ENCODE measurements around the gene CEP120.
"Not testable (repeated sequence)": the region's sequence is repeated elsewhere in the genome, so short reads cannot be mapped to it uniquely, and the experiment has no call there.

CEP120 gene

DNA sequence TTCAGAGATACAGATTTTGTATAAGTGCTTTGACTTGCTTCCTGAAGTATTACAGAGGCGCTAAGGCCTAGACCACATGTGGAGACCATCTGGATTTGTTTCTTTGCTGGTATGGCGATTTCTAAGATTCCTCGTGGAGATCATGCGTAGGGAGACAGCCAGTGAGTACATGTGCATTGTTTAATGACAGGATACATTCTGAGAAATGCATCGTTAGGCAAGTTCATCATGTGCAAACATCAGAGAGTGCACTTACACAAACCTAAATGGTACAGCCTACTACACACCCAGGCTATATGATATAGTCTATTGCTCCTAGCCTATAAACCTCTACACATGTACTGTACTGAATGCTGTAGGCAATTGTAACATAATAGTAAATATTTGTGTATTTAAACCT is 16.5 kb upstream of the CEP120 start:
- in situ Hi-C loops (cut with HindIII; ENCODE audit: low sequenced_read_pairs) = no loop called here

DNA sequence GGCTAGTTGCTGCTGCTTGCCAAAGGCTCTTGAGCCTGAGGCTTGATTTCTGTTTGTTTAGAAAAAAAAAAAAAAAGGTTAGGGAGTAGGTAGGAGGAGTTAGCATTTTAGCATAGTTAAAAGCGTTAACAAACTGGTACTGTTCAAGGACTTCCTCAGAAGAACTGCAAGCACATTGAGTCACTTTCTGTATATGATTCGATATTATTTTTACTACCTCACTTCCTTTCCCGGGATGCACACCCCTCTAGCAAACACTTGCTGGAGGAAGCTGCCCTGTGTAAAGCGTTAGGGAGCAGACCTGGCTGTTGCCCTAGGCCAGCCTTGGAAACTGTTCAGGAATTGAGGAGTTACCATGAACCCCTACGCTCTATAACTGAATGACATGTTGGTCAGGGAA is 15.7 kb upstream of the CEP120 start:
- in situ Hi-C loops (cut with HindIII; ENCODE audit: low sequenced_read_pairs) = no loop called here

DNA sequence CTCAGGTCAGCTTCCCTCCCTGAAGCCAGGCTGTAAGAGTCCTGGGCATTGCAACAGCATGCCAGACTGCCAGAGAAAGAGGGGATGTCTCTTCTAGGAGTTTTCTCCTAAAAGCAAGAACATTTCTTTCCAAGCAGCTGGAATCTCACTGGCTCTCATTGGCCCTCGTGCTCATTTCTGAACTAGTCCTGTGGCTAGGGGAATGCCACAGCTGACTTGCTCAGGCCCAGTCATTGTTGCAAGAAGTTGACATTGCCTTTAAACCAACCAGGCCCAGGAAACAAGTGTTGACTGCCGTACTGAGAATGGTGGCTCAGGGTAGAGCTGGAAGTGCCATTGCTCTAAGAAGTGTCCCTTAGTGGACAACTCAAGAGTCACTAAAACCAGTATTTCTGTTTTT is 15.0 kb upstream of the CEP120 start:
- in situ Hi-C loops (cut with HindIII; ENCODE audit: low sequenced_read_pairs) = no loop called here

DNA sequence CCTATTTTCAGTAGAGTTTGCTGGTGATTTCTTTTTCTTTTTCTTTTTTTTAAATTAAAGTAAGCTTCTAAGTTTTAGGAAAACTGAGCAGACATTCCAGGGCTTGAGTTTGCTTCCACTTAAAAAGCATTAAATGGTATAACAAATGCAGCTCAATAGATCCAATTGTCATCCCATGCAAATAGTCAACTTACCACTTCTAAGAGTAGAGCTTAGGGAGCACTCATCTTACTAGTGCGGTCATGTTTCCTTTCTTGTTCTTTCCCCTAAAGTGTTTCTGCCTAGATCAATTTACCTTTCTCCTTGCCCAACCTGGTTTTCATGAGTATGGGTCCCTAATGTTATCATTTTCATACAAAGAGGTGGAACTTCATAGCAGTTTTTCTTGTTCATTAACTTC is 13.0 kb upstream of the CEP120 start:
- in situ Hi-C loops (cut with HindIII; ENCODE audit: low sequenced_read_pairs) = no loop called here

DNA sequence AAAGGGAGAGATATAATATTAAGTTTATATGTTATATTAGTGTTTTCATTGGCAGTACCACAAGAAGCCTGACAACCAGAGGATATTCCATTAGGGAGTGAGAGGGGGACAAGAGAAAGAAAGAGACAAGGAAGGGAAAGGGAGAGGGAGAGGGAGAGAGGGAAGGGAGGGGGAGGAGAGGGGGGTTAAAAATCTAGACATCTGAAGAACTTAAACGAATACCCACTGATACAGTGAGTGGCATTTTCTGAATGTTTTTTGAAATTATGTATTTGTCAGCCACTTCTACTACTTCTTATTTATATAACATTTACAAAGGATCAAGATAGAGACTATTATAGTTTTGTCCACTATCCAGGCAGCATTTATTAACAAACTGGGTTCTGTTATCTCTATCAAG is 11.6 kb upstream of the CEP120 start:
- in situ Hi-C loops (cut with HindIII; ENCODE audit: low sequenced_read_pairs) = no loop called here

DNA sequence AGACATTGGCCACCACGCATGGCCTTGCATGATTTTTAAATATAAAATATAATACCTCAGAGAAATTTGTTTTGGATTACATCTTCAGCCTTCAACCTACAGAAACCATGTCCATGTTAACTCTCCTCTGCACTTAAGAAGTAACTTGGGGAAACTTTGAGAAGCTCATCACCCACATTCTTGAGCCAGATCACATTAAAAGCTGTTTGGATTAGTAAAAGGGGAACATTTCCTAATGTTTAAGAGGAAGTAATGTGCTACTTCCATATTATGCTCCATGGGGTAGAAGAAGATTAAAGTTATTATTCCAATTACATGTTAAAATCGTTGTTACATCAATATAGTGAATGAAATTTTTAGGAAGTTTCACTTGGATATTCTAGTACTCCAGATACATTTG is 10.4 kb upstream of the CEP120 start:
- in situ Hi-C loops (cut with HindIII; ENCODE audit: low sequenced_read_pairs) = no loop called here

DNA sequence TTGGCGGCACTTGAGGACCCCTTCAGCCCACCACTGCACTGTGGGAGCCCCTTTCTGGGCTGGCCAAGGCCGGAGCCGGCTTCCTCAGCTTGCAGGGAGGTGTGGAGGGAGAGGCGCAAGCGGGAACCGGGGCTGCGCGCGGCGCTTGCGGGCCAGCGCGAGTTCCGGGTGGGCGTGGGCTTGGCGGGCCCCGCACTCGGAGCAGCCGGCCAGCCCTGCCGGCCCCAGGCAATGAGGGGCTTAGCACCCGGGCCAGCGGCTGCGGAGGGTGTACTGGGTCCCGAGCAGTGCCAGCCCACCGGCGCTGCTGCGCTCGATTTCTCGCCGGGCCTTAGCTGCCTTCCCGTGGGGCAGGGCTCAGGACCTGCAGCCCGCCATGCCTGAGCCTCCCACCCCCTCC is 7.2 kb upstream of the CEP120 start:
- in situ Hi-C loops (cut with HindIII; ENCODE audit: low sequenced_read_pairs) = not testable (repeated sequence)

DNA sequence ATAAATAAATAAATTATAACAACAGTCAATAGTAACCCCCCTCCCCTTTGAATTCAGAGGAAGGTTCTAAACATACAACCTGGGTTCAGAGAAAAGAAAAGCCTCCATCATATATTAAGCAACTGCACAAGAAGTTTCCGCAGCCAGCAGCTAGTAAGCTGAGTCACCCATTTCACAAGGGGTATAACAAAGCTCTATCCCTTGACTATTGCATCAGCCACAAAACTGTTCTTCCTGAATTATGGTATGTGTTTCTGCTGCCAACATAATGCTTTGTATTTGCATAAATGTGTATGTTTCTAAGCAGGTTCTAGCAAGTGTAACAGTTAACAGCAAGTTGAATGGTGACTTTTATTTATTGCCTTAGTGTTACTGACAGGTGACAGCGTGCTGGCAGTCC is 6.8 kb upstream of the CEP120 start:
- in situ Hi-C loops (cut with HindIII; ENCODE audit: low sequenced_read_pairs) = no loop called here

DNA sequence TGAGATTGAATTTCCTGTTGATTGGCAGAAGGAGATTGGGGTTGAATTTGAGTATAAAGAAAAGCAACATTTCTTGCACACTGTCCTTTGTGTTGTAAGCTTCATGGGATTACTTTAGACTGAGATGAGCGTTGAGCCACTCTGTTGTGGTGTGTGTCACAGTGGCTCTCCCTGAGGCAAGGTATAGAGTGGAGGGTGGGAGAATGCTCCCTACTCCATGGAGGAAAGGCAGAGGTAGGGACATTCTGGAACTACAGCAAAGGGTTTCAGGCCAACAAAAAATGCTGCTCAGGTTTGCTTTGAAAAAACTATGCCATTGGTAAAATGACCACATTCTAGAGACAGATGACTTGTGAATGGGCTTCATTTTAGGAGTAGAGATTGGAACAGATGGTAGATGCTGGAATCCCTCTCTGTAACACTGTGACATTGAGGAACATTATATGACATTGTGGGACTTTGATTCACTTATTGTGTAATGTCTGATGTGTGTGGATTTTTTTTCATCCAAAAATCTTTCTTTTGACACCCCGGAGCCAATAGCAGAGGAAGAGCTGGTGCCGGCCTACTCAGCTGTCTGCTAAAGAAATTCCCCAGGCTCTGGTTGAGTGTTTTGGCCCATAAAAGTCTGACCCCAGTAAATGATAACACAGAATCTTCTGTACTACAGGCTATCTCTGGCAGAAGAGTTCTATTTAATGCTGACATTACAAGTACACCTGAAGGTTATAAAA is 6.2 kb upstream of the CEP120 start:
- in situ Hi-C loops (cut with HindIII; ENCODE audit: low sequenced_read_pairs) = no loop called here

DNA sequence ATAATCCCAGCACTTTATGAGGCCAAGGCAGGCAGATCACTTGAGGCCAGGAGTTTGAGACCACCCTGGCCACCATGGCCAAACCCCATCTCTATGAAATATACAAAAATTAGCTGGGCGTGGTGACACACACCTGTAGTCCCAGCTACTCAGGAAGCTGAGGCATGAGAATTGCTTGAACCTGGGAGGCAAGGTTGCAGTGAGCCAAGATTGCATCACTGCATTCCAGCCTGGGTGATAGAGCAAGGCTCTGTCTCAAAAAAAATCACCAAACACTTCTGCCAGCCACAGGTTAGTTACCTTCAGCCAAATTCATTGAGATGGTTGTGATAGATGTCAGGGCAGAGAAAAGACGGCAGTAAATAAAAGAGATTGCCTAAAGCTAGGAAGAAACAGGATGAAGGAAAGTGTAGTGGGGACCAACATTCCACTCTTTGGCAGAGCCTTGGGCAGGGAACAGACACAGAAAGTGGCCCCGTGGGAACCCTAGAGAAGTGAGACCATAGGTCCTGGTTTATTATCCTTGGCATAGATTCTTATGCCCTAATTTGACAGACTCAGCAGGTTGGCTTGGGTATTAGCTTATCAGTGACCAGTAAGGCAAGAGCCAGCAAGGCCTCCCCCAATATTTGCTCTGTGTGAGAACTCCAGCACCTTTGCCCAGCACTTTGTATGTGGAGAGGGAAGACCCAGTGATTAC is 5.5 kb upstream of the CEP120 start:
- in situ Hi-C loops (cut with HindIII; ENCODE audit: low sequenced_read_pairs) = no loop called here

DNA sequence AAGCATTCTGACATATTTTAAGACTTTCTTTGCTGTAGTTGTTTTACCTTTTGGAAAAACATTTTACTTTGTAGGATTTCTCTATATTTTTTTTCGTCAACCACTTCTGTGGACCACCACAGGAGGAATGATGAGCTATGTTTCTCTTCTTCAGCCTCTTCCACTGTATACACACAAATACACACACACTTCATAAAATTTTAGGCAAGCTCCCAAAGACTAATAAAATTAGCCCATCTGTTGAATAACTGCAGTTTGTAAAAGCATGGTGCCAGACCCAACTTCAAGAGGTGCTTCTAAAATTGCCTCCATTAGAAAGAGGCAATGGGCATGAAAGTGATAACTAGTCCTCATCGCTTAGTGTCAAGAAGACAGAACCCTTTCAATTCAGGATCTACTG is 4.1 kb upstream of the CEP120 start:
- in situ Hi-C loops (cut with HindIII; ENCODE audit: low sequenced_read_pairs) = no loop called here

DNA sequence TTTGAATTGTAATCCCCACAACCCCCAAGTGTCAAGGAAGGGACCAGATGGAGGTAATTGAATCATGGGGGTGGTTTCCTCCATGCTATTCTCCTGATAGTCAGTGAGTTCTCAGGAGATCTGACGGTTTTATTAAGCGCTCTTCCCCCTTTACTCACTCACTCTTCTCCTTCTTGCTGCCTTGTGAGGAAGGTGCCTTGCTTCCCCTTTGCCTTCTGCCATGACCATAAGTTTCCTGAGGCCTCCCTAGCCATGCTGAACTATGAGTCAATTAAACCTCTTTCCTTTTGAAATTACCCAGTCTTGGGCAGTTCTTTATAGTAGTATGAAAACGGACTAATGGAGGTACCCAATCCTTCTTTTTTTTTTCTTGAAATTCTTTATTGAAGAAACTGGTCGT is 2.2 kb upstream of the CEP120 start:
- in situ Hi-C loops (cut with HindIII; ENCODE audit: low sequenced_read_pairs) = no loop called here

DNA sequence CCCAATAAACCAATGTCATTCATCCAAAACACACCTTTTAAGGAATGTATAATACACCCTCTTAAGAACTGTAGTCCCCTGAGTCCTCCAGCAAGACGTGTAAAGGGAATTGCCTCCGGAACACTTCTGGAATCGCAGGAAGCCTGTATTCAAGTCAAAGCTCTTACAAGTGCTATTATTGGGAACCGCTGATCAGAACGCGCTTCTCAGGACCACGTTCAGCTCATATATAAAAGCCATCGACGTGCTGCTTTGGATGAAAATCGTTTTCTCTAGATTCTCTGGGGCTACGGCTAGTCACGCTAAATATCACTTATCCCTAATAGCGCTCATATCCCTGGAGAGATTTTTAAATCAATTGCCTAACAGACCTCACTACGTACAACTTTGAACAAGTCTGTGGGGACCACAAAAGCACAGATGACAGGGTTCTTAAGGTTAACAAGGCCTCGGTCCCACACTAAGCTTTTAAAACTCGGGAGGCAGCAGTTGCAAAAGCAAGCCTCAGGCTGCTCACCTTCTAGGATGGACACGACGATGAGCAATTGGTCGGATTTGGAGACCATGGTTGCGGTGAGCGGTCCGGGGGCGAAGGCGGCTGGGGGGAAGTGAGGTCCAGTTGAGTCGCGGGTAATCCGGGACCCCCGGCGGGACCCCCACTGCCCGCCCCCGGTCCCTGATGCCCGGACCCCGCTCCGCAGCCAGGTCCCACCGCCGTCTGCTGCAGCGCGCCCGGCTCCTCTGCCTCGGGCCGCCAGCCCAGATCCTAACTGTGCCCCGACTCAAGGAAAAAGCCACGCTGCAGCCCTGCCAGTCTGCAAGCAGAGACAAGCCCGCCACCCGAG is 548 bp downstream of the CEP120 start:
- in situ Hi-C loops (cut with HindIII; ENCODE audit: low sequenced_read_pairs) = no loop called here

DNA sequence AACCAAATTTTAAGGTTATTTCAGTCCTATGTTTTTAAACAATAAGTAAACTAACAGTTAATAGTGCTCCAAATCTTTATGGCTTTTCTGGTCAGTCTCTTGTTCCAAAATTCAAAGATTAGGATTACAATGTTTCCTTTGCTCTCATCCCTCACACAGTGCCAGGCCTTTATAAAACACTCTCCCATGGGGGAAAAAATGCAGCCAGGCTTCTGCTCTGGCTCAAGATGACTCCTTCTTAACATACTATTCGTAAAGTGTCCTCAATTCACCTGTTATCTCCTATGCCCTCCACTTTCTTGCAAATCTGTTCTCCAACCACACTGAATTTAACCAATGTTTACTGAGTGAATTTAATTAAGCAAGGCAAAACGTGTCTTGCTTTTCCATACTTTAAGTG is 1.4 kb downstream of the CEP120 start:
- in situ Hi-C loops (cut with HindIII; ENCODE audit: low sequenced_read_pairs) = no loop called here

DNA sequence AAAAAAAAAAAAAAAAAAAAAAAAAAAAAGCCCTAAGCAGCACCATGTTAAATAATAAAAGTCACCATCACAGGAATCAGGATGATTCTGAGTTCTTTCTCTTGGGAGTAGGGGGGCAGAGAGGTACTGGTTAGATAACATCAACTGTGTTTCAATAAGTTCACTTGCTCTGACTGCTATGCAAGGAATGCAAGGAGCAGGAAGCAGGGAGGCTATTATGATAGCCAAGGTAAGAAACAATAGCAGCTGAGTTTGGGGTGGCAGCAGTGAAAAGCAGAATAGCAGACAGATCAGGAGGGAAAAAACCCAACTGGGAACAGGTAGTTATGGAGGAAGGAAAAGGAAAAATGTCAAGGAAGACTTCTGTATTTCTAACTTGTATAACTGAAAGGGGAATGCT is 8.2 kb downstream of the CEP120 start:
- in situ Hi-C loops (cut with HindIII; ENCODE audit: low sequenced_read_pairs) = no loop called here

DNA sequence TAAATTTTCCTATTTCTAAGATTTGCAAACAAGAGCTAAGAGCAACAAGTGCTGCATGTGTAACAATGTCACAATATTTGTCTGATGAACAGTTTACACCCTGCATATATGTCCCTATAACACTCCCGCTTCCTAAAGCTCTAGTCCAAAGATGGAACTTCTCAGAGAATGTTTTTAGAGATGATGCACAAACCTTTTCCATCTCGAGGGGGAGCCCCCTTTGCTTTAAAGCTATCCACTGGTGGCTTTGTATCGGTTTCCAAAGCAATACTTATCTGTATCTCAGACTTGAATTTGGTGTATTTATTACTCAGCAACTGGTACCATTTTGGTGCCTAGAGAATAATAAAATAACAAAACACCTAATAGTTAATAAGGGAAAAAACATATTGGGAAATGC is 11.0 kb downstream of the CEP120 start:
- in situ Hi-C loops (cut with HindIII; ENCODE audit: low sequenced_read_pairs) = no loop called here

DNA sequence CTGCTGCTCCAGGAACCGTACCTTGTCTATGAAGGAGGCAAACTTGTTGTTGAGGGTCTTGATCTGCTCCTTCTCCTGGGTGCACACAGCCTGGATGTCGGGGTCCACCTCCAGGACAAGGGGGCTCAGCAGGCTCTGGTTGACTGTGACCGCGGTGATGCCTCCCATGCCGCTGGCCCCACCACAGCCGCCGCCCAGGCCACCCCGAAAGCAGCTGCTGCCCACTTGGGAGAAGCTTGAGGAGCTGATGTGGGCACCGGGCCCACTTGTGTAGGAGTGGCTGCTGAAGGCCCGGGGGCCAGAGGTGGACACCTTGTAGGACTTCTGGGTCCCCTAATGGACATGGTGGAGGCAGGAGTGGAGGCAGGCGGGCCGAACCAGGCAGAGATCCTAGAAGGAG is 21.2 kb downstream of the CEP120 start:
- in situ Hi-C loops (cut with HindIII; ENCODE audit: low sequenced_read_pairs) = not testable (repeated sequence)

DNA sequence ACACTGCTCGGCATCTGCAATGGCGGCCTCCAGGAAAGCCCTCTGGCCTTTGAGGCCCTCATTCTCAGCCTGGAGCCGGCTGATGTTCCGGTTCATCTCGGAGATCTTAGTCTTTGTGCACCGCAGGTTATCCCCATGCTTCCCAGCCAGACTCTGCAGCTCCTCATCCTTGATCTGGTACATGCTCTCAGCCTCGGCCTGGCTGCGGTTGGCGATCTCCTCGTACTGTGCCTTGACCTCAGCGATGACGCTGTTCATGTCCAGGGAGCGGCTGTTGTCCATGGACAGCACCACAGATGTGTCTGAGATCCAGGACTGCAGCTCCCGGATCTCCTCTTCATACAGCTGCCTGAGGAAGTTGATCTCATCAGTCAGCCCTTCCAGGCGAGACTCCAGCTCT is 21.9 kb downstream of the CEP120 start:
- in situ Hi-C loops (cut with HindIII; ENCODE audit: low sequenced_read_pairs) = no loop called here

DNA sequence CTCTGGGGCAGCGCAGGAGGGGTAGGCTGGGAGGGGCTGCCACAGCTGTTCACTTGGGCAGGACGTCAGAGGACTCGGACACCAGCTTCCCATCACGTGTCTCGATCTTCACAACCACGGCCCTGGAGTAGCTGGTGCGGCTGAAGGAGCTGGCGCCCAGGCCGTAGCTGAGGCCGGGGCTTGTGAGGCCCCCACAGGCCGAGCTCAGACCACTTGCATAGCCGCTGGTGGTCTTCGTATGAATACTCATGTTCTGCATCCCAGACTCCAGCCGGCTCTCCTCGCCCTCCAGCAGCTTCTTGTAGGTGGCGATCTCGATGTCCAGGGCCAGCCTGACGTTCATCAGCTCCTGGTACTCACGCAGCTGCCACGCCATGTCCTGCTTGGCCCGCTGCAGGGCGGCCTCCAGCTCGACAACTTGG is 22.3 kb downstream of the CEP120 start:
- in situ Hi-C loops (cut with HindIII; ENCODE audit: low sequenced_read_pairs) = not testable (repeated sequence)

DNA sequence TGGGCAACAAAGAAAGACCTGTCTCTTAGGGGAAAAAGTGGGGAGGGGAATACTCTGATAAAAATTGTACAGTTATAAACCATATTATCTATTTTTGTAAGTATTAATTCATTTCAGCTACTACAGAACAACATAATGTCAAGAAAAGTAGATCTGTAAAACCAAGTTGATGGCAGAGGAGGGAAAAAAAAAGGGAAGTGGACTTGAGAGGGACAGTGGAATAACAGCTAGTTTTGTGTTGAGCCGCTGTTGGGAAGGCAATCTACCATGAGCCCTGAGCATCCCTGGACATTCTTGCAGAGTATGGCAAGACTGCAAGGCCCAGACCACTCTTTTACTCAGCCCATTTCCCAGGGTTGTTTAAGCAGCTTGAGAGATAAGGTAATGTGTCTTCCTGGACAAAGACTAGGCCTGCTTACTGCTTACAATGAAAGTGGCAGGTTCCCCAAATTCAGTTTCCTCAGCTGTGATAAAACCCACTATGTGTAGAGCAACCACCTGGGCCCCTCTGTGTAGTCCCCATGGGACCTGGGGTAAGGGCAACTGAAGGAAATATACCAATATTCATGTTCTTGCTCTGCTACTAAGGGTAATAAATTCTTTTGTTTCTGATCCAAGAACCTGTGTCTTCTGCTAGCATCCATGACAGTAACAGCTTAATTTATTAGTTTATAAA is 25.0 kb downstream of the CEP120 start:
- in situ Hi-C loops (cut with HindIII; ENCODE audit: low sequenced_read_pairs) = no loop called here

DNA sequence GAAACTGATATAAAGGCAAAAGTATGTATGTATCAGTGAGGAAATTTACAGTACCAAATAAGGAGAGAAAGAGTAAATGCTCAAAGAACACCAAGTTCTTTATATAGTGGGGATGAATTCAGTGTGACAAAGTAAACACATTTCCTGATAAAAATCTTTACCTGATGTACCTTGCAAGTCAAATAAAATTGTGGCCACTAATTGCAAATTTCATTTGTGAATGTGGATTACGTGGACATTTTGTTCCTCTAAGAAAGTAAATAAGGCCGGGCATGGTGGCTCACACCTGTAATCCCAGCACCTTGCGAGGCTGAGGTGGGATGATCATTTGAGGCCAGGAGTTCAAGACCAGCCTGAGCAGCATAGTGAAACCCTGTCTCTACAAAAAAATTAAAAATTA is 25.7 kb downstream of the CEP120 start:
- in situ Hi-C loops (cut with HindIII; ENCODE audit: low sequenced_read_pairs) = no loop called here
